HG03025 (cell line): Measurements from ENCODE around the gene CPED1.
"Not testable (repeated sequence)": the region's sequence is repeated elsewhere in the genome, so short reads cannot be mapped to it uniquely, and the experiment has no call there.

Experiments
- ATAC-seq: cut with Tn5 transposase; IDR thresholded peaks from one replicate; pipeline ENCODE4 v1.9.1; 2021; ENCODE audit warnings: mild to moderate bottlenecking, moderate library complexity; ENCODE audit not compliant: unreplicated experiment, low FRiP score

The CPED1 gene

GRCh38 chr7:120979765-120980499 lies 8.6 kb upstream of the CPED1 start:
- ATAC-seq = no peak

- no peak for ATAC-seq
Observed at GRCh38 chr7:120981117-120981516, 7.4 kb upstream of the CPED1 start.

GRCh38 chr7:120981888-120982615 lies 6.5 kb upstream of the CPED1 start:
- no peak for ATAC-seq

- ATAC-seq = not testable (repeated sequence)
Observed at GRCh38 chr7:120983592-120983991, 4.9 kb upstream of the CPED1 start.

GRCh38 chr7:120984406-120984805 lies 4.1 kb upstream of the CPED1 start:
- ATAC-seq = no peak

- no peak for ATAC-seq
Observed at GRCh38 chr7:120985130-120985758, 3.3 kb upstream of the CPED1 start.

- no peak for ATAC-seq
Observed at GRCh38 chr7:120985839-120986238, 2.7 kb upstream of the CPED1 start.

GRCh38 chr7:120986650-120987049 lies 1.9 kb upstream of the CPED1 start:
- no peak for ATAC-seq

GRCh38 chr7:120987280-120987679 lies 1.2 kb upstream of the CPED1 start:
- no peak for ATAC-seq

- peak; percentile 97 for ATAC-seq
Observed at GRCh38 chr7:120987683-120988590, 574 bp upstream of the CPED1 start.

- ATAC-seq = no peak
Observed at GRCh38 chr7:120989257-120990220, 1.0 kb downstream of the CPED1 start.

- no peak for ATAC-seq
Observed at GRCh38 chr7:120990468-120991118, 2.1 kb downstream of the CPED1 start.

GRCh38 chr7:120991161-120991560 lies 2.6 kb downstream of the CPED1 start:
- no peak for ATAC-seq

- ATAC-seq = no peak
Observed at GRCh38 chr7:120991581-120991980, 3.1 kb downstream of the CPED1 start.

GRCh38 chr7:120992272-120992964 lies 3.9 kb downstream of the CPED1 start:
- no peak for ATAC-seq

GRCh38 chr7:120992965-120993494 lies 4.5 kb downstream of the CPED1 start:
- ATAC-seq = no peak

GRCh38 chr7:120993553-120994191 lies 5.2 kb downstream of the CPED1 start:
- no peak for ATAC-seq
